GM18519 (cell line): ENCODE data around the gene CYB561A3.

ENCODE experiments used
- ATAC-seq: cut with Tn5 transposase; IDR thresholded peaks from one replicate; pipeline ENCODE4 v1.9.1; 2021; ENCODE audit warnings: mild to moderate bottlenecking, moderate library complexity; ENCODE audit not compliant: unreplicated experiment, low FRiP score

CYB561A3 gene

GRCh38 chr11:61332281-61332796, 29.3 kb downstream of the CYB561A3 start:
- ATAC-seq, result no peak

- no peak for ATAC-seq
Measured at GRCh38 chr11:61331651-61332050, 30.0 kb downstream of the CYB561A3 start.

GRCh38 chr11:61329871-61330270, 31.8 kb downstream of the CYB561A3 start:
- ATAC-seq, result no peak

- no peak for ATAC-seq
Measured at GRCh38 chr11:61328351-61328750, 33.3 kb downstream of the CYB561A3 start.

GRCh38 chr11:61327669-61328071, 34.0 kb downstream of the CYB561A3 start:
- ATAC-seq, result no peak

GRCh38 chr11:61325649-61326414, 35.9 kb downstream of the CYB561A3 start:
- ATAC-seq, result no peak

GRCh38 chr11:61315260-61315659, 46.4 kb downstream of the CYB561A3 start:
- no peak for ATAC-seq

- no peak for ATAC-seq
Measured at GRCh38 chr11:61310749-61311148, 50.9 kb downstream of the CYB561A3 start.

- no peak for ATAC-seq
Measured at GRCh38 chr11:61309739-61310138, 51.9 kb downstream of the CYB561A3 start.

GRCh38 chr11:61309141-61309540, 52.5 kb downstream of the CYB561A3 start:
- no peak for ATAC-seq

GRCh38 chr11:61307354-61307753, 54.3 kb downstream of the CYB561A3 start:
- ATAC-seq, result no peak

GRCh38 chr11:61306221-61306620, 55.5 kb downstream of the CYB561A3 start:
- no peak for ATAC-seq

- ATAC-seq, result no peak
Measured at GRCh38 chr11:61305417-61305816, 56.3 kb downstream of the CYB561A3 start.

GRCh38 chr11:61303725-61304124, 58.0 kb downstream of the CYB561A3 start:
- ATAC-seq, result no peak

- ATAC-seq, result no peak
Measured at GRCh38 chr11:61302550-61302949, 59.1 kb downstream of the CYB561A3 start.
